Stromal cell of bone marrow (primary cell): ENCODE data around the gene CCNA1.
A peak's percentile ranks its signal among the peaks of the same experiment; 100 is the strongest.

Source experiments
- DNase-seq: peaks from one replicate; pipeline ENCODE4 v3.0.0-alpha.2; 2012; ENCODE audit warnings: low read depth

Gene CCNA1

DNA sequence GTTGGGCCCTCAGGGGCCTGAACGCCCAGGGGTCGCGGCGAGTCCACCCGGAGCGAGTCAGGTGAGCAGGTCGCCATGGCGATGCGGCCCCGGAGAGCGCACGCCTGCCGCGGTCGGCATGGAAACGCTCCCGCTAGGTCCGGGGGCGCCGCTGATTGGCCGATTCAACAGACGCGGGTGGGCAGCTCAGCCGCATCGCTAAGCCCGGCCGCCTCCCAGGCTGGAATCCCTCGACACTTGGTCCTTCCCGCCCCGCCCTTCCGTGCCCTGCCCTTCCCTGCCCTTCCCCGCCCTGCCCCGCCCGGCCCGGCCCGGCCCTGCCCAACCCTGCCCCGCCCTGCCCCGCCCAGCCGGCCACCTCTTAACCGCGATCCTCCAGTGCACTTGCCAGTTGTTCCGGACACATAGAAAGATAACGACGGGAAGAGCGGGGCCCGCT, at the start of gene CCNA1:
CCNA1 (plus strand) TSS at position 390 of the 439 bp plus-strand sequence. CDS start 562 bp downstream, outside the sequence.
- DNase-seq = no peak

GRCh38 chr13:36385489-36385888, 46.8 kb upstream of the CCNA1 start:
- no peak for DNase-seq

GRCh38 chr13:36395280-36395679, 37.0 kb upstream of the CCNA1 start:
- peak; percentile 48 for DNase-seq

- no peak for DNase-seq
Observed at GRCh38 chr13:36405151-36405550, 27.1 kb upstream of the CCNA1 start.

- DNase-seq = peak; percentile 57
Observed at GRCh38 chr13:36412736-36413135, 19.6 kb upstream of the CCNA1 start.

DNA sequence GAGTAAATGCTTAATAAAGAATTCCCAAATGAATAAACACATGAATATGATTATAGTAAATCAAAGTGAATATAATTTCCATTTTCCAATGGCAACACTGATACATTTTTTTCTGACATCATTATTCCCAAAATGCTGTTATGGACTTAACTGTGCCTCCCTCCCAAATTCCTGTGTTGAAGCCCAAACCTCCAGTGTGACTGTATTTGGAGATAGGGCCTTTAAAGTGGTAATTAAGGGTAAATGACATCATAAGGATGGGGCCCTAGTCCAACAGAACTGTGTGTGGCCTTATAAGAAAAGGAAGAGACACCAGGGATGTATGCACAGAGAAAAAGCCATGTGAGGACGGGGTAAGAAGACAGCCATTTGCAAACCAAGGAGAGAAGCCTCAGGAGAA, 19.1 kb upstream of the CCNA1 start:
- no peak for DNase-seq

DNA sequence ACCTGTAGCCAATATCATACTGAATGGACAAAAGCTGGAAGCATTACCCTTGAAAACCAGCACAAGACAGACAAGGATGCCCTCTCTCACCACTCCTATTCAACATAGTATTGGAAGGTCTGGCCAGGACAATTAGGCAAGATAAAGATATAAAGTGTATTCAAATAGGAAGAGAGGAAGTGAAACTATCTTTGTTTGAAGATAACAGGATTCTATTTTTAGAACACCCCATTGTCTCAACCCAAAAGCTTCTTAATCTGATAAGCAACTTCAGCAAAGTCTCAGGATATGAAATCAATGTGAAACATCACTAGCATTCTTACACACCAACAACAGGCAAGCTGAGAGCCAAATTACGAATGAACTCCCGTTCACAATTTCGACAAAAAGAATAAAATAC, 17.8 kb upstream of the CCNA1 start:
- no peak for DNase-seq

- DNase-seq = no peak
Observed at GRCh38 chr13:36417331-36417730, 15.0 kb upstream of the CCNA1 start.

DNA sequence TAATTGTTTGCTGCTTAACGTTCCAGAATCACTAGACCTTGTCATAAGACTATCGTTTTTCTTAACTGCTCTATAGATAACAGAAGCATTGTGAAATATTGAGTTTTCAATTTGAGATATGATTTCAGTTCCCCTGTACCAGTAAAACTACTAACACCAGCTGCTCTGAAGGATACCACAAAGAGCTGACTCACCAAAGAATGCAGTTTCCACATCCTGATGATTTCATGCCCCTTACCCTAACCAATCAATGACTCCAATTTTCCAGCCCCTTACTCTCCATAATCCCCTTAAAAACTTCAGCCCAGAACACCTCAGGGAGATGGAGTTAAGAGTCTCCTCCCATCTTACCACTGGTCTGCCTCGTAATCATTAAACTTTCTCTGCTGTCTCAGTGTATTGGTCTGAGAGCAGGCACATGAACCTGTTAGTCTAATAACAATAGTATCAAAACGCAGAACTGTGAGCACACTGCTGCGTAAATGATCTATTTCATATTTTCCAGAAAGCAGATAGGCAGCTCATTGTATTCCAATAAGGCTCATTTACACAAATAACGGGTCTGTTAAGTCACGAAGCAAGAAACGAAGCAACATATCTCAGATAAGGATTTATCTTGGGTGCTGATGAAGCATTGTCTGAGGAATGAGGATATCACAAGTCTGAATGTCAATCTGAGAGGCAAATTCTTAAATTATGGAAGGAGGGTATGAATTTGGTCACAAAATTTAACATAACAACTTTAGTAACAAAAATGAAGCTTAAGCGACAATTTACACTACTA, 14.1 kb upstream of the CCNA1 start:
- DNase-seq = peak; percentile 37

DNA sequence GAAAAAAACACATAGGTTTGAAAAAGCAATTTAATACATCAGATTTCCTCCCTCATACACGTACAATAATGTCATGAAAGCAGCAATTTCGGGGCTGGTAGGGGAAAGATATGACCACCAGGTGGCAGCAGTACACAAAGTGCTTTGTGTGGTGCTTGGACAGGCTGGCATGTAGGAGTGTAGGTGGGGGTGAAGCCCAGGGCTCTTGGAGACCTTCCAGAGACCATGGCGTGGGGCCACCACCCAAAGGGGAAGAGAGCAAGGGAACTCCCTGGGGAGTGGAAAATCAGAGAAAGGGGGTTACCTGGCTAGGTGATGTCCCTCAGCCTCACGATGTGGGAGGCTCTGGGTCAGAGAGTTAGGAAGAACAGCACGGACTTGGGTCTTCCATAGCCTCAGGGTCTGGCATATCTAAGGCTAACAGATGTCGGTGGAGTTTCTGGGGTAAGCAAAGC, 11.8 kb upstream of the CCNA1 start:
- peak; percentile 40 for DNase-seq

GRCh38 chr13:36421447-36421846, 10.8 kb upstream of the CCNA1 start:
- DNase-seq = peak; percentile 37

DNA sequence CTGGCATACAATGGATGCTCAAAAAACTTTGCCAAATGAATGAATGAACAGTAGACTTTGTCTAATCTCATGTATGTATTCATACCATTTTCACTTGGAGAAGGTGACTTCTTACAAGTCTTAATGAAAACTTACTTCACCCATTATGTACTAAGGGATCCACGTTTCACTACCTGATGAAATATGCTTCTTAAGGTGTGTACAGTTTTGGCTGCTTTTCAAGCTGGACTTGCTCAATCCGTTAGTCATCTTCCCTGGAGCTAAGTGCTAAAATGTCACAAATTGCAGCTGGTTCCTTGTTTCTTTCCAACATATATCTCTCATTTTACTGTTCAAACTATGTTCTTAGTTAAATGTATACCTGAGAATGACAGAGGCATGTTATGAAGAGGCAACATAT, 4.2 kb upstream of the CCNA1 start:
- DNase-seq = no peak

GRCh38 chr13:36430247-36431203, 1.8 kb upstream of the CCNA1 start:
- no peak for DNase-seq

- no peak for DNase-seq
Observed at GRCh38 chr13:36431204-36432105, 840 bp upstream of the CCNA1 start.

- no peak for DNase-seq
Observed at GRCh38 chr13:36436811-36437210, 4.5 kb downstream of the CCNA1 start.

DNA sequence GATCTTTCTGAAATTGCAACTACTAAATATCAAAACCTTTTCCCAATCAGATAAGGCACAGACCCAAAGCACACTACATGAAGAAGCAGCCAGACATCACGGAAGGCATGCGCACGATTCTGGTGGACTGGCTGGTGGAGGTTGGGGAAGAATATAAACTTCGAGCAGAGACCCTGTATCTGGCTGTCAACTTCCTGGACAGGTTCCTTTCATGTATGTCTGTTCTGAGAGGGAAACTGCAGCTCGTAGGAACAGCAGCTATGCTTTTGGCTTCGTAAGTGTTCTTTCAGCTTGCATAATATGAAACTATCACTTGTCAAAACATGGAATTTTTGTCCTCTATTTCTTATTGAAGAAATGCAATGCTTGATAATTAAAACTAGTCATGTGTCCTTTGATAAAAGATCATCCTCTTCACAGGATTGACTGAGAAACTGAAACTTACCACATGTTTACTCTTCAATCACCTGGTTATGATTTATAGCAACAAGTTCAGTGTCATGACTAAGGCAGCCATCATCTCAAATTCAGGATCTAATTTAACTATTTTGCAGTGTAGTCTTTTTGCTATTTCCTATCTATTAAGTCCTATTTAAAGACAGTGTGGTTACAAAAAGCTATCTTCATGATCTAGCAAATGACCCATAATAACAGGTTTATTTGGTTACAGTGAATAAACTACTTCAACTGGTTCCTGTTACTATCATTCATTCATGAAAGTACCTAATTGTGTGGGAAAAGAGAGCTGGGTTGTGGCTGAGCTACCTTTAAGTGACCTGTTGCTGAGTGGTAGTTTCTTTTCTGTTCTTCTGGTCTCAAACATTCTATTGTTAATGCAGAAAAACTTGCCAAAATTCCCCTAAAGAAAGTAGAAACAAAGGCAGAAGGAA, 6.5 kb downstream of the CCNA1 start:
- no peak for DNase-seq

- no peak for DNase-seq
Observed at GRCh38 chr13:36445278-36445677, 13.0 kb downstream of the CCNA1 start.

- DNase-seq = no peak
Observed at GRCh38 chr13:36445891-36446351, 13.6 kb downstream of the CCNA1 start.

- DNase-seq = peak; percentile 3
Observed at GRCh38 chr13:36447501-36447900, 15.2 kb downstream of the CCNA1 start.

DNA sequence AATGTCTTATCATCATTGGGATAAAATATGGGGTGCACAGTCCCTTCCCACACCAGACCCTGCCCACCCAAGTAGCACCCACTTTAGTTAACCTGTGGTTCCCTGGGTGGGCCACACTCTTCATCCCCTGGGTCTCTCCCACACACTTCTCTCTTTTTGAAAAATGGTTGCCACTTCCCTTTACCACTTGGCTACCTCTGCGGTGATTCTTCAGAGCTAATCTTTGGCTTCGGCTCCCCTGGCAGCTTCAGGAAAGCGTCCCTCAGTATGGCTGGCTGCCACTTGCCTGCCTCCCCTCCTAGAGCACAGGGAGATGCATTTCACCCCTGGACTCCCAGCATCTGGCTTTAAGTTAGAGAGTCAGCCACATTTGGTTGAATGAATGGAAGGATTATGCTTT, 18.2 kb downstream of the CCNA1 start:
- no peak for DNase-seq

DNA sequence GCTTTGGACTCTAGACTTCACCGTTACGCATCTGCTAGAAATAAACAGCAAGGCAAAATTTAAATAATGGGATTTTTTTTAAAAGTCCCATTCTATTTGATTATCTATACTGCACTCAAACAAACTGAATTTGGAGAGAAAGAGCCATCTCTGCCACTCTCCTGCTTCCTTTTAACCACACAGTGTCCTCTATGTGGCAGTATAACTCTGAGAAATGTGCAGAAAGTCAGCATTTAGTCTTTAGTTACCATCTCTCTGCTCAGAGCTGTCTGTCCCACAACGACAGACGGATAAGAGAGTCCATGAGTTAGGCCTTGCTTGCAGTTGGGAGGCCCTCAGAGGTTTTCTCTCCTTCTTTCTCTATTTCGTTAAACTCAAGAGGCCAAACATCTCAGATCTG, 21.2 kb downstream of the CCNA1 start:
- DNase-seq = peak; percentile 11
